GM21526 (cell line): ENCODE results near the gene CPED1.

Source experiments
- ATAC-seq: cut with Tn5 transposase; IDR thresholded peaks from one replicate; pipeline ENCODE4 v1.9.1; 2021; ENCODE audit warnings: moderate library complexity; ENCODE audit not compliant: unreplicated experiment, low FRiP score

Gene CPED1

DNA sequence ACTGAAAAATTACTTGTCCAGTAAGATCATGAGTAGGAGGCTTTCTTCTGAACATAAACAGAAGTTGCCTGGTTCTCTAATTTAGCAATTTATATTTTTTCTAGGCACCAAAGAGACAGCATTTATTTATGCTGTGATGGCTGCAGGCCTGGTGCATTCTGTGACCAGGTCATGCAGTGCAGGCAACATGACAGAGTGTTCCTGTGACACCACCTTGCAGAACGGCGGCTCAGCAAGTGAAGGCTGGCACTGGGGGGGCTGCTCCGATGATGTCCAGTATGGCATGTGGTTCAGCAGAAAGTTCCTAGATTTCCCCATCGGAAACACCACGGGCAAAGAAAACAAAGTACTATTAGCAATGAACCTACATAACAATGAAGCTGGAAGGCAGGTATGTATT, 343.1 kb downstream of the CPED1 start:
- no peak for ATAC-seq

- no peak for ATAC-seq
These were observed 345.9 kb downstream of the CPED1 start for GRCh38 chr7:121334376-121334775.

GRCh38 chr7:121334875-121335648, 346.6 kb downstream of the CPED1 start:
- no peak for ATAC-seq

DNA sequence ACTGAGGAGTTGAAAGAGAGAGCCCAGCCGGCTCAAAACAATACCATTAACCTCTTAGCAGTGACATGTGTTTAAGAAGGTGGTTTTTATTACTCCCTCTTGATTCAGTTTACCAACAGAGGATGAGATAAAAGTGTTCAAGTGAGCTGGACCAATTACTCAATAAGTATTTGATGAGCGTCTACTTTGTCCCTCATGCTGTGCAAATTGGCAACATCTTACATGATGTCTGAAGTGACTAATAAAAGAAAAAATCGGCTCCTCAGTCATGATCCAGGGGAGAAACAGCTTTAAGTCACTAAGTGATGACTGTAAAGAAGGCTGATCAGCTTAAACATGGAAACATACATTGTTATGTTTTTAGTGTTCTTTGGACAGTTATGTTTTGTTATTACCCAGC, 348.1 kb downstream of the CPED1 start:
- ATAC-seq = no peak

DNA sequence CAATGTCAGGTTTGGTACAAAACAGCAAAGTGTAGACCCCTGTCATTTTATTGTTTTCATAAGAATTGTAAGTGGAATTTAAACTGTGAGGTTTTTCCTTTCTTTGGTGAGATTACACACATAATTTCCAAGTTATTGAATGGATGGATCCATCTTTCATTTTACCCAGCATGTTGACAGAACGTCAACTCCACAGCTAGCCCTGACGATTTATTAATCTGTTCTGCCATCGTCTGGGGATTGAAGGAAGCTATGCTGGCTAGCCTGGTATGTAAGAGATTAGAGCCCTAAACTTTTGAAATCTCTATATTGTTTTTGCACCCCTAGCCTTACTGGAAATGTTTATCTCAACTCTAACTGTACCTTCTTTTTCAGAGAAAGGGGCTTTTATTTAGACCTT, 348.9 kb downstream of the CPED1 start:
- ATAC-seq = no peak

DNA sequence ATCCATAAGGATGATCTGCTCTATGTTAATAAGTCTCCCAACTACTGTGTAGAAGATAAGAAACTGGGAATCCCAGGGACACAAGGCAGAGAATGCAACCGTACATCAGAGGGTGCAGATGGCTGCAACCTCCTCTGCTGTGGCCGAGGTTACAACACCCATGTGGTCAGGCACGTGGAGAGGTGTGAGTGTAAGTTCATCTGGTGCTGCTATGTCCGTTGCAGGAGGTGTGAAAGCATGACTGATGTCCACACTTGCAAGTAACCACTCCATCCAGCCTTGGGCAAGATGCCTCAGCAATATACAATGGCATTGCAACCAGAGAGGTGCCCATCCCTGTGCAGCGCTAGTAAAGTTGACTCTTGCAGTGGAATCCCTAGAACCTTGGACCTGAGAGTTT, 350.6 kb downstream of the CPED1 start:
- no peak for ATAC-seq

- ATAC-seq = no peak
These were observed 353.4 kb downstream of the CPED1 start for GRCh38 chr7:121341933-121342332.

GRCh38 chr7:121342631-121343030, 354.1 kb downstream of the CPED1 start:
- ATAC-seq = no peak

DNA sequence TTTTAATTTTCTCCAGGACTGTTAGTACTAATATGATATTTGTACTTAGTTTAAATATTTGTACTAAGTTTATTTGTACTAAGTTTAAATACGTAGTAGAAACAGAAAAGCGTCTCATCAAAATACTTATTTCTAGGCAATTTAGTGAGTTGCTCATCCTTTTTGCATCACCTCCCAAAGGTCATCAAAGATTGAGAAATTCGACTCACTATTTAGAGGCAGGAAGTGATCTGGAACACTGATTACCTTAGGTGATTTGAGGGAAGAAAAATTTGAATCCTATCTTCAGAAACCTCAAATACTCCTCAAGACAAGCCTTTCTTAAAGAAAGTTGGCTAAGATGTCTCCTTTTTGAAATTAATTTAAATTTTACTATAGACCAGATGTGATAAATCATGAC, 354.8 kb downstream of the CPED1 start:
- ATAC-seq = no peak

DNA sequence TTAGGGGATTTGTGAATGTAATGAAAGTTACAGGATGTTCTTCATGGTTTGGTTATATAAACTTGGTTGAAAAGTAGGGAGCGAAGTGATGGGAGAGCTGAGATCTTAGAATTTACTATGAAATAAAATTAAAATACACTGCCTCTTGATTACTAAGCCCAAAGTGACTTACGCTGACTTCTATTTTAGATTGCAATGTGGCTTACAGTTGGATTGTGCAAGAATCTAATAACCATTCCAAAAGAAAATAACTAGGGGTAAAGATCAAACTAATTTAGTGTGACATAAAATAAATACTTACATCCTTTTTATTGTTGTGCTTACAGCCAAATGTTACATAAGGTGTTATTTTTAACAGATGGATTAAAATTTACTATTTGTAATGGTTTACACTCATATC, 355.6 kb downstream of the CPED1 start:
- no peak for ATAC-seq

DNA sequence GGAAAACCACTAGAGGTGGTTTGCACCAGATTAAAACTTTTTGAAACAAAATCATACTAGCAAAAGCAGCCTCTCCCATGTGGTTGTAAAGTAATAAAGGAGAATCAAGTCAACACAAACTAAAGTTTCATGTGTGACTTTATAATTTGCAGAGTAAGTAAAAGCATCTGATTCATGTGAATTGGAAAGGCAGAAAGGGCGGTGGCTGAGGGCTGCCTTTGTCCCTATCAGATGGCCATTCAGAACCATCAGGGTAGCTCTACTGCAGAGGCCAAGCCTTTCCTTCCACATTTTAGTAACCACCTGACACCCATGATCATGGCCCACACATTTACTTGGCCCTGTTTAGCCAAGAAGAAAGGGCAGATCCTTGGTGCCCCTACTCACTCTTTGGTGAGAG, 356.0 kb downstream of the CPED1 start:
- ATAC-seq = no peak
